Upper lobe of left lung (tissue), 6 donors: ENCODE data around the gene TTLL8. TPM values are rescaled to one million over a fixed set of nuclear protein-coding genes. Genes with fewer than 3 reads are reported as not detected.

ENCODE experiments used
- ATAC-seq, 2 donors: fragments of 200-7000 bp; cut with Tn5 transposase; one replicate each; pipeline ENCODE4 v1.9.1; 2022; ENCODE audit warnings: mild to moderate bottlenecking in 2 of 2, moderate library complexity in 2 of 2; ENCODE audit not compliant: low FRiP score in 2 of 2
- DNase-seq, 2 donors: peaks; one replicate each; pipeline ENCODE4 v3.0.0-alpha.2; 2019 to 2020
- H3K27ac ChIP-seq, 4 donors: fragments of 200-600 bp; sonication (generic); one replicate each; pipeline ENCODE4 v1.5.1; 2016 to 2019
- H3K27me3 ChIP-seq, 4 donors: fragments of 200-600 bp; sonication (generic); one replicate each; pipeline ENCODE4 v1.5.1; 2017 to 2019
- H3K36me3 ChIP-seq, 4 donors: fragments of 200-600 bp; sonication (generic); one replicate each; pipeline ENCODE4 v1.5.1; 2016 to 2019
- H3K4me1 ChIP-seq, 4 donors: fragments of 200-600 bp; sonication (generic); one replicate each; pipeline ENCODE4 v1.5.1; 2018 to 2019
- H3K4me3 ChIP-seq, 4 donors: fragments of 200-600 bp; sonication (generic); one replicate each; pipeline ENCODE4 v1.5.1; 2017 to 2019; ENCODE audit warnings: mild to moderate bottlenecking in 2 of 4, moderate library complexity in 1 of 4
- H3K9me3 ChIP-seq, 4 donors: fragments of 200-600 bp; sonication (generic); one replicate each; pipeline ENCODE4 v1.5.1; 2018 to 2019
- EP300 ChIP-seq, 4 donors: sonication (generic); formaldehyde crosslinking; IDR thresholded peaks; one replicate each; pipeline ENCODE4 v1.5.1; 2017; ENCODE audit warnings: antibody characterized with exemption in 4 of 4, control low read depth in 2 of 4
- POLR2A ChIP-seq, 4 donors: fragments of 450-650 bp; IDR thresholded peaks; one replicate each; pipeline ENCODE4 v1.5.1; 2016 to 2017; ENCODE audit warnings: antibody characterized with exemption in 4 of 4, mild to moderate bottlenecking in 2 of 4
- POLR2AphosphoS5 ChIP-seq, 2 donors: sonication (generic); formaldehyde crosslinking; IDR thresholded peaks; one replicate each; pipeline ENCODE4 v1.5.1; 2017; ENCODE audit warnings: antibody characterized with exemption in 2 of 2
- WGBS, 2 donors: methylation state at CpG; one replicate each; pipeline ENCODE4 v1.1.5; 2017 to 2018; 5-methylcytosine and 5-hydroxymethylcytosine counted together
- total RNA-seq, 6 donors: library from RNA; depleted of rRNA in 4 of 6; stranded (reverse); fragments of >200 nt in 4 of 6; gene quantifications; one replicate each; pipeline versions ENCODE4 v1.1.0 to v1.2.1, GENCODE V29; 2016 to 2021
- TF ChIP-seq, protein P1 (sequence below), 6 experiments: fragments of 450-650 bp in 4 of 6; fragments of 200-600 bp in 2 of 6; sonication (generic) in 2 of 6; IDR thresholded peaks; one replicate each; pipeline ENCODE4 v1.5.1; 2016 to 2019; ENCODE audit warnings: antibody characterized with exemption in 6 of 6
- donor health status: DM: no; HTN: no; CAD: no; lungs with moderate emphysema.
- donor health status: DM: no; HTN: yes; CAD: no; lungs with severe emphysema.

Gene TTLL8
- total RNA-seq, 6 donors from 2014 or later = not detected

GRCh38 chr22:50102946-50103345 lies 44.8 kb upstream of the TTLL8 start:
- no peaks in the 10 kb centered on the region for H3K36me3 ChIP-seq
- H3K9me3 ChIP-seq = no peaks in the 10 kb centered on the region
- no peaks in the 10 kb centered on the region for H3K27me3 ChIP-seq
- H3K4me3 ChIP-seq = no peak overlapping the region
- TF ChIP-seq, protein P1, sequence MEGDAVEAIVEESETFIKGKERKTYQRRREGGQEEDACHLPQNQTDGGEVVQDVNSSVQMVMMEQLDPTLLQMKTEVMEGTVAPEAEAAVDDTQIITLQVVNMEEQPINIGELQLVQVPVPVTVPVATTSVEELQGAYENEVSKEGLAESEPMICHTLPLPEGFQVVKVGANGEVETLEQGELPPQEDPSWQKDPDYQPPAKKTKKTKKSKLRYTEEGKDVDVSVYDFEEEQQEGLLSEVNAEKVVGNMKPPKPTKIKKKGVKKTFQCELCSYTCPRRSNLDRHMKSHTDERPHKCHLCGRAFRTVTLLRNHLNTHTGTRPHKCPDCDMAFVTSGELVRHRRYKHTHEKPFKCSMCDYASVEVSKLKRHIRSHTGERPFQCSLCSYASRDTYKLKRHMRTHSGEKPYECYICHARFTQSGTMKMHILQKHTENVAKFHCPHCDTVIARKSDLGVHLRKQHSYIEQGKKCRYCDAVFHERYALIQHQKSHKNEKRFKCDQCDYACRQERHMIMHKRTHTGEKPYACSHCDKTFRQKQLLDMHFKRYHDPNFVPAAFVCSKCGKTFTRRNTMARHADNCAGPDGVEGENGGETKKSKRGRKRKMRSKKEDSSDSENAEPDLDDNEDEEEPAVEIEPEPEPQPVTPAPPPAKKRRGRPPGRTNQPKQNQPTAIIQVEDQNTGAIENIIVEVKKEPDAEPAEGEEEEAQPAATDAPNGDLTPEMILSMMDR (IDR thresholded peaks at IDR 0.05) = no peak
- TF ChIP-seq POLR2A (IDR thresholded peaks at IDR 0.05) (no peak), POLR2AphosphoS5 (IDR thresholded peaks at IDR 0.05) (no peak), EP300 (IDR thresholded peaks at IDR 0.05) (no peak)
- H3K4me1 ChIP-seq = no peaks in the 10 kb centered on the region
- H3K27ac ChIP-seq = no peak overlapping the region
- 53 to 63% methylated on average over 10 to 11 of the region's 11 CpGs for WGBS, 2 donors
- DNase-seq = no peak
- peak in 1 of 2 donors; percentile 51 for ATAC-seq

DNA sequence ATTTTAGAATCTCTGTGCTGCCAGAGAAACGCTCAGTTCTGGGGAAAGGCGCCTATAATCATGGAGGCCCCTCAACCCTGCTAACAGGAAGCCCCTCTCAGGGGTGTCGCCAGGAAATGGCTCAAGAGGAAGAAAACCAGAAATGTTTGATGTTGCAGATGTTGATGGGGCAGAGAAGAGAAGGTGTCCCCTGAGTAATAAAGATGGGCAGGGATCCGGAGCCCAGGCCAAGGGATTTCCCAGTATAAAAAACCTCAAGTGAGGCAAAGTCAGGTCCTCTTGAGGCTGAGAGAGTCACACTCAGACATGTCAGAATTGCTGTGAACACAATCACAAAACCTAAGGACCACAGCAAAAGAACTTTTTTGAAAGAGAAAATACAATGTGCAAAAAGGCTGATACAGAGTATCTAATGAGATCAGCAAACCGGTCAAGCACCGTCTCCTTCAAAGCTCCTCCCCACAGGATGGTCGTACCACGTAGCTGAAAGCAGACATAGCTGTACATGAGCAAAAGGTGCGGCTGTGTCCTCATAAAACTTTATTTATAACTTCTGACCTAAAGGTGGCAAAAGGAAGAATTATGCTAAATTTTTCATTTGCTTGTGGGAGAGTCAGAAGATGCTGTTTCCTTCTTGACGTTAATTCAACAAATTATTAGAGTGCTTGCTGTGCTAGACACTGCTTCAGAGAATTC lies 43.9 kb upstream of the TTLL8 start:
- no peaks in the 10 kb centered on the region for H3K4me1 ChIP-seq
- no peak overlapping the region for H3K27ac ChIP-seq
- DNase-seq (no peak), ATAC-seq (no peak)
- no peak overlapping the region for H3K4me3 ChIP-seq
- no peaks in the 10 kb centered on the region for H3K27me3 ChIP-seq
- no peaks in the 10 kb centered on the region for H3K36me3 ChIP-seq
- TF ChIP-seq EP300 (IDR thresholded peaks at IDR 0.05) = no peak
- no peak for TF ChIP-seq POLR2A (IDR thresholded peaks at IDR 0.05)
- no peak for TF ChIP-seq POLR2AphosphoS5 (IDR thresholded peaks at IDR 0.05)
- TF ChIP-seq, protein P1 (IDR thresholded peaks at IDR 0.05) = no peak
- WGBS, 2 donors = 67 to 68% methylated on average over 10 of the region's 10 CpGs
- H3K9me3 ChIP-seq = no peaks in the 10 kb centered on the region

DNA sequence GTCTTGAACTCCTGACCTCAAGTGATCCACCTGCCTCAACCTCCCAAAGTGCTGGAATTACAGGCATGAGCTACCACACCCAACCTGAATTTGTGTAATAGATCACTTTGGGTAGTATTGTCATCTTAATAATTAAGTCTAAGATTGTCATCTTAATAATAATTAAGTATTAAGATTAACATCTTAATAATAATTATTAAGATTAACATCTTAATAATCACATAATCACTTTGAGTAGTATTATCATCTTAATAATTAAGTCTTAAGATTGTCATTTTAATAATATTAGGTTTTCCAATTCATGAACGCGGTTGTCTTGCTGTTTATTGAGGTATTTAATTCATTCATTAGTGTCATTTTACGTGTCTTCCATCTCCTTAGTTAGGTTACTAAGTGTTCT lies 40.0 kb upstream of the TTLL8 start:
- Histone ChIP-seq H3K9me3 (no peaks in the 10 kb centered on the region), H3K27me3 (no peaks in the 10 kb centered on the region), H3K27ac (no peak overlapping the region), H3K4me1 (no peaks in the 10 kb centered on the region), H3K4me3 (no peak overlapping the region), H3K36me3 (no peaks in the 10 kb centered on the region)
- 94 to 95% methylated on average over 3 of the region's 3 CpGs for WGBS, 2 donors
- no peak for DNase-seq
- TF ChIP-seq EP300 (IDR thresholded peaks at IDR 0.05) = no peak
- TF ChIP-seq, protein P1 (IDR thresholded peaks at IDR 0.05) = no peak
- TF ChIP-seq POLR2A (IDR thresholded peaks at IDR 0.05) = no peak
- TF ChIP-seq POLR2AphosphoS5 (IDR thresholded peaks at IDR 0.05) = no peak
- no peak for ATAC-seq

- Histone ChIP-seq H3K27ac (no peak overlapping the region), H3K36me3 (no peaks in the 10 kb centered on the region), H3K4me3 (no peak overlapping the region), H3K9me3 (peaks cover 0 to 11% (median 0%) of the 10 kb centered on the region in 4 donors), H3K4me1 (no peaks in the 10 kb centered on the region), H3K27me3 (no peaks in the 10 kb centered on the region)
- DNase-seq = no peak
- TF ChIP-seq POLR2A (IDR thresholded peaks at IDR 0.05) = no peak
- no peak for TF ChIP-seq POLR2AphosphoS5 (IDR thresholded peaks at IDR 0.05)
- no peak for TF ChIP-seq EP300 (IDR thresholded peaks at IDR 0.05)
- TF ChIP-seq, protein P1 (IDR thresholded peaks at IDR 0.05) = no peak
- WGBS, 2 donors = 63 to 73% methylated on average over 5 of the region's 5 CpGs
- ATAC-seq = no peak
Measured at GRCh38 chr22:50092342-50092741, 34.2 kb upstream of the TTLL8 start.
